Endothelial cell (in vitro differentiated cells): ENCODE results near the gene ACOXL. TPM values are rescaled to one million over a fixed set of nuclear protein-coding genes. Genes with fewer than 3 reads are reported as not detected.

Experiments
- DNase-seq: peaks from one replicate; pipeline ENCODE4 v3.0.0; 2021; ENCODE audit warnings: low spot score
- H3K27ac Mint-ChIP-seq: one replicate; pipeline ENCODE4 v1.8.0; 2021; ENCODE audit warnings: mixed read lengths, inconsistent platforms; ENCODE audit not compliant: unreplicated experiment
- H3K27me3 Mint-ChIP-seq: one replicate; pipeline ENCODE4 v1.8.0; 2021; ENCODE audit warnings: mild to moderate bottlenecking, moderate library complexity, mixed read lengths, inconsistent platforms; ENCODE audit not compliant: unreplicated experiment
- H3K36me3 Mint-ChIP-seq: one replicate; pipeline ENCODE4 v1.8.0; 2021; ENCODE audit warnings: mild to moderate bottlenecking, low read depth, mixed read lengths, inconsistent platforms; ENCODE audit not compliant: unreplicated experiment
- H3K4me1 Mint-ChIP-seq: one replicate; pipeline ENCODE4 v1.8.0; 2021; ENCODE audit warnings: mild to moderate bottlenecking, mixed read lengths, inconsistent platforms; ENCODE audit not compliant: unreplicated experiment
- H3K4me3 Mint-ChIP-seq: one replicate; pipeline ENCODE4 v1.8.0; 2021; ENCODE audit warnings: mild to moderate bottlenecking, mixed read lengths, inconsistent platforms; ENCODE audit not compliant: unreplicated experiment
- H3K9me3 Mint-ChIP-seq: one replicate; pipeline ENCODE4 v1.8.0; 2021; ENCODE audit warnings: mixed read lengths, inconsistent platforms; ENCODE audit not compliant: unreplicated experiment
- CTCF ChIP-seq: fragments of 200-600 bp; sonication (generic); IDR thresholded peaks from one replicate; pipeline ENCODE4 v1.5.0; 2021; ENCODE audit warnings: antibody characterized with exemption; ENCODE audit not compliant: unreplicated experiment
- total RNA-seq: library from RNA; stranded (reverse); fragmentation: NEBNext Ultra II Directional; extraction: Animal tissue kit (Norgen Biotek cat#: 25700); gene quantifications from one replicate; pipeline ENCODE4 v1.2.1, GENCODE V29; 2021; ENCODE audit not compliant: unreplicated experiment

The ACOXL gene
- total RNA-seq, 1 donor from 2014 or later: 0.44 TPM

GRCh38 chr2:110933420-110933819 lies 201.0 kb downstream of the ACOXL start:
- peaks cover 5% of the 10 kb centered on the region for H3K4me1 Mint-ChIP-seq
- H3K27ac Mint-ChIP-seq: no peak overlapping the region
- TF ChIP-seq CTCF: no peak
- no peak overlapping the region for H3K4me3 Mint-ChIP-seq
- no peak for DNase-seq
- H3K9me3 Mint-ChIP-seq: peaks cover 12% of the 10 kb centered on the region
- peaks cover 3% of the 10 kb centered on the region for H3K27me3 Mint-ChIP-seq
- peaks cover 5% of the 10 kb centered on the region for H3K36me3 Mint-ChIP-seq

- Mint-ChIP-seq H3K27me3 (peaks cover 3% of the 10 kb centered on the region), H3K27ac (no peak overlapping the region), H3K36me3 (no peaks in the 10 kb centered on the region), H3K4me1 (peaks cover 5% of the 10 kb centered on the region), H3K4me3 (no peak overlapping the region), H3K9me3 (peaks cover 7% of the 10 kb centered on the region)
- no peak for TF ChIP-seq CTCF
- no peak for DNase-seq
These were observed 202.6 kb downstream of the ACOXL start for GRCh38 chr2:110934948-110935347.

- Mint-ChIP-seq H3K27ac (no peak overlapping the region), H3K4me3 (no peak overlapping the region), H3K36me3 (no peaks in the 10 kb centered on the region), H3K27me3 (peaks cover 1% of the 10 kb centered on the region), H3K9me3 (no peaks in the 10 kb centered on the region), H3K4me1 (no peaks in the 10 kb centered on the region)
- TF ChIP-seq CTCF: no peak
- DNase-seq: no peak
These were observed 208.1 kb downstream of the ACOXL start for GRCh38 chr2:110940376-110940910.

GRCh38 chr2:110941226-110941625 lies 208.9 kb downstream of the ACOXL start:
- Mint-ChIP-seq H3K36me3 (no peaks in the 10 kb centered on the region), H3K27ac (no peak overlapping the region), H3K4me3 (no peak overlapping the region), H3K9me3 (no peaks in the 10 kb centered on the region), H3K27me3 (peaks cover 1% of the 10 kb centered on the region), H3K4me1 (no peaks in the 10 kb centered on the region)
- no peak for TF ChIP-seq CTCF
- no peak for DNase-seq

GRCh38 chr2:110943070-110943634 lies 210.8 kb downstream of the ACOXL start:
- Mint-ChIP-seq H3K36me3 (no peaks in the 10 kb centered on the region), H3K4me3 (no peak overlapping the region), H3K27ac (no peak overlapping the region), H3K27me3 (peaks cover 1% of the 10 kb centered on the region), H3K9me3 (no peaks in the 10 kb centered on the region), H3K4me1 (no peaks in the 10 kb centered on the region)
- no peak for TF ChIP-seq CTCF
- no peak for DNase-seq
